NCI-H1092 treated with DMSO at 0.1 percent for 48 hours (cell line): ENCODE results near the gene CCDC122.

Experiments used
- DNase-seq: peaks from one replicate; lab custom pipeline; 2025; lab: John Stamatoyannopoulos, UW

Gene CCDC122

DNA sequence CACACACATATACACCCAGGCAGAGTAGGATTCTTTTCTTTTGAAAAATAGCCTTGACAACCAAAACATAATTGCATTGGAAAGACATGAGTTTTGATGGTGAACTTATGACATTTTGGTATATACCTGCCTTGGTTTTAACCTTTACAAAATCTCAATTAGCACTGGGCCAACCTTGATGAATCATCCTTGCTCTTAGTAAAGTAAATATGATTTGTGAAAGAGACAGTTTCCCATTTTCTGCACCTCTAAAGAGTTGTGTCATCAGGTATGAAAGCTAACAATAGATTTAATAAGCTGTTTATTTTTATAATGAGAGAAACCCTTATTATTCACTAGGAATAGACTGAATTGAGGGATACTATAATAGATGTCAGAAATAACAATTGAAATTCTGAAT lies 77.0 kb downstream of the CCDC122 start:
- DNase-seq: no peak

- DNase-seq: no peak
These were observed 78.7 kb downstream of the CCDC122 start for GRCh38 chr13:43800828-43801227.

GRCh38 chr13:43799191-43799590 lies 80.3 kb downstream of the CCDC122 start:
- no peak for DNase-seq

GRCh38 chr13:43797869-43798268 lies 81.7 kb downstream of the CCDC122 start:
- no peak for DNase-seq

GRCh38 chr13:43797159-43797558 lies 82.4 kb downstream of the CCDC122 start:
- DNase-seq: no peak

DNA sequence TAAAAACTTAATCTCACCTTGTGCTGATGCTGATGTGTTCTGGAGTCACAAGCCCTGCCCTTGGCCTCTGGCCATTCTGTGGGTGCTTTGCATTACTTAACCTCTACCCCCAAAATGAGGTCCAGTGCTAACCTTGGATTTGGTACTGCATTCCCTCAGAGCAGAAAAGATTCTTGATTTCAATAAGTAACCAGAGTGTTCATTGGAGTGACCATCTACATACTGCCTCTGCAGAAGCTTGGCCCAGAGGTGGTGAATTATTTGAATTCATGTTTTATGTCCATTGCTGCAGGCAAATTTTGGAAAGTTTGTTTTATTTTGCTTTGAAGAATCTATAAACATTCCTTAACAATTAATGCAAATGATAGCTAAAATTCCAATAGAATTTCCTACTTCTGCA lies 85.1 kb downstream of the CCDC122 start:
- no peak for DNase-seq

- no peak for DNase-seq
These were observed 87.3 kb downstream of the CCDC122 start for GRCh38 chr13:43792076-43792881.

GRCh38 chr13:43787997-43788396 lies 91.5 kb downstream of the CCDC122 start:
- DNase-seq: no peak

DNA sequence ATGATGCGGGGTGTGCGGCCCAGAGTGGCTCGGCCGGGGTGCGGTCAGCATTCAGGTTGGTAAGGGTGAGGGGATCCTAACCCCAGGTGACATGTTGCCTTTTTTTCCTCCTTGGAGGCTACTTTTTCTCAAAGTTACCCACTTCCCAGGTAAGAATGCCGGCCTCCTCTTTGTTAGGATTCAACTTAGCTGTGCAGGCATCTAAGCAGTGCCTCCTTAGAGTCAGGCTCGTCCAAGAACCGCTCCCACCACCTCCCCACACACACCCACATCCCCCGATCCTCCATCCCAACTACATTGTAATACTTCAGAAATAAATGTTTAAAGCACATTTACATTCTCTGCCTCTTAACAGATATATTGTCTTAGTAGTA lies 92.0 kb downstream of the CCDC122 start:
- DNase-seq: no peak

DNA sequence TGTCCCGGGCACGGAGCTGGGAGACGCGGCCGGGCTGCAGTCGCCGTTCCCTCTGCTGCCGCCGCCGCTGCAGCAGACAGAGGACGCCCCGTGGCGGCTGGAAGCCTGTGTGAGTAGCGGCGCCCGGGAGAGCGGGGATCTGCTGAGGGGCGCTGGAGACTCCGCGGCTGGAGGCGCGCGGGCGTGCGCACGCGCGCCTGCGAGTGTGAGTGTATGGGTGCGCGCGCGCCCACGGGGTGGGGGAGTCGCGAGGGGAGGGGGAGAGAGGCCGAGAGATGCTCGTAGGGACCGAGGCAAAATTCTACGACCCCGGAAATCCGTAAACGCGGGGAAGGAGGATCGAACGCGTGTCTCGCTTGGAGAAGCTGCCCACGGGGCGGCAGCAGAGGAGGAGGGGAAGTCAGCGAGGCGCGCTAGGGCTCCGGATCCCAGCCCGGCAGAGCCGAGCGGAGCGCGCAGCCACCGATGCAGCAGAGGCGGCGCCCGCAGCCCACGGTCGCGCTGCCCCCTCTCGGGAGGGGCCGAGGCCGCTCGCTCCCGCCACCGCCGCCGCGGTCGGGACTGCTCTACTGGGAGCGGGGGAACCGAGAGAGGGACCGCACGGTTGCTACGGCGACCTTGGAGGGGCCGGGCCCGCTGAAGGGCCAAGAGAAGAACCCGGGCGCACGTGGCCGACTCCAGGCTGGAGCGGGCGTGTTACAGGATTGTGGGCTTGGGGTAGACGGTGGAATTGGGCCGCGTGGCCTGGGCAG lies 92.6 kb downstream of the CCDC122 start, which contains the start of gene ENOX1:
ENOX1 (minus strand) TSS at position 207 of the 752 bp plus-strand sequence.
- DNase-seq: peak; percentile 82

DNA sequence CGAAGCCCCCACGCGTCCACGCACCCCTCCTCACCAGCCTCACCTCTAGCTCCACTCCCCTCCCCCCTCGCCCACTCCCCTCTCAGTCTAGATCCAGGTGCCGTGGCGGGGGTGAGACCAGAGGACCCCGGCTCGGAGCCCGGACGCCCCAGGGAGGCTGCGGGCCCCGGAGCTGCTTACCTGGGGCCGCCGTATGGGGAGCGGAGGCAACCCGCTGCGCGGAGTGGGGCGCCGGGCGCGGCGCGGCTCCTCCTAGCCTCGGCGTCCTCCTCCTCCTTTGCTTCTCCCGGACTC lies 93.1 kb downstream of the CCDC122 start:
- DNase-seq: no peak
